Endodermal cell (in vitro differentiated cells): ENCODE data around the gene STUB1. TPM values are rescaled to one million over a fixed set of nuclear protein-coding genes. Genes with fewer than 3 reads are reported as not detected.
A peak's percentile ranks its signal among the peaks of the same experiment; 100 is the strongest.

Source experiments
- DNase-seq: peaks from one replicate; pipeline ENCODE4 v3.0.0-alpha.2; 2017
- H3K27ac ChIP-seq: 2 replicates; pipeline ENCODE4 v1.5.1; 2013; ENCODE audit warnings: mild to moderate bottlenecking, low read depth, low read length, moderate library complexity
- H3K27me3 ChIP-seq: 2 replicates; pipeline ENCODE4 v1.6.1; 2013; ENCODE audit warnings: mild to moderate bottlenecking, low read length, moderate library complexity; ENCODE audit not compliant: insufficient read depth, control insufficient read depth, poor library complexity, severe bottlenecking
- H3K36me3 ChIP-seq: 2 replicates; pipeline ENCODE4 v1.7.0; 2013; ENCODE audit warnings: mild to moderate bottlenecking, low read length, moderate library complexity; ENCODE audit not compliant: control insufficient read depth, insufficient read depth
- H3K4me1 ChIP-seq: one replicate; pipeline ENCODE4 v1.7.0; 2013; ENCODE audit warnings: low read length; ENCODE audit not compliant: control insufficient read depth, insufficient read depth
- H3K4me3 ChIP-seq: 2 replicates; pipeline ENCODE4 v1.5.1; 2013; ENCODE audit warnings: mild to moderate bottlenecking, low read length, moderate library complexity
- H3K9ac ChIP-seq: 2 replicates; pipeline ENCODE4 v1.6.1; 2013; ENCODE audit warnings: mild to moderate bottlenecking, low read length, moderate library complexity; ENCODE audit not compliant: poor library complexity, severe bottlenecking; ENCODE audit errors: extremely low read depth
- H3K9me3 ChIP-seq: 2 replicates; pipeline ENCODE4 v1.6.1; 2013; ENCODE audit warnings: mild to moderate bottlenecking, low read length, moderate library complexity; ENCODE audit not compliant: control insufficient read depth
- H3K27ac Mint-ChIP-seq: 2 replicates; pipeline ENCODE4 v1.8.0; 2020; ENCODE audit warnings: mixed read lengths
- H3K27me3 Mint-ChIP-seq: 2 replicates; pipeline ENCODE4 v1.8.0; 2021; ENCODE audit warnings: mild to moderate bottlenecking, mixed read lengths; ENCODE audit not compliant: insufficient read depth
- H3K36me3 Mint-ChIP-seq: 2 replicates; pipeline ENCODE4 v1.8.0; 2020; ENCODE audit warnings: low read depth, mixed read lengths
- H3K4me1 Mint-ChIP-seq: 2 replicates; pipeline ENCODE4 v1.8.0; 2020; ENCODE audit warnings: mixed read lengths
- H3K4me3 Mint-ChIP-seq: 2 replicates; pipeline ENCODE4 v1.8.0; 2020; ENCODE audit warnings: mild to moderate bottlenecking, moderate library complexity, mixed read lengths
- H3K9me3 Mint-ChIP-seq: 2 replicates; pipeline ENCODE4 v1.8.0; 2020; ENCODE audit warnings: mild to moderate bottlenecking, mixed read lengths
- WGBS, 2 experiments: methylation state at CpG; one replicate each; pipeline versions ENCODE4 v1.1.5 to v1.1.7; 2013; ENCODE audit warnings: missing lambda C conversion rate in 2 of 2, mixed read lengths in 1 of 2; ENCODE audit not compliant: insufficient coverage in 1 of 2, insufficient read length in 1 of 2; 5-methylcytosine and 5-hydroxymethylcytosine counted together
- total RNA-seq, 2 donors: library from RNA; stranded (reverse); fragmentation: NEBNext Ultra II Directional in 1 of 2; extraction: Animal tissue kit (Norgen Biotek cat#: 25700) in 1 of 2; gene quantifications; 2 replicates in 1 of 2; 3 replicates in 1 of 2; pipeline ENCODE4 v1.2.1, GENCODE V29; 2021
- TF ChIP-seq, protein P1 (sequence below): fragments of 200-600 bp; sonication (generic); conservative IDR thresholded peaks from 2 replicates; pipeline ENCODE4 v1.5.0; 2021; ENCODE audit warnings: antibody characterized with exemption, mild to moderate bottlenecking

Gene STUB1
- total RNA-seq, 2 donors from 2014 or later, result 105 to 124 TPM

DNA sequence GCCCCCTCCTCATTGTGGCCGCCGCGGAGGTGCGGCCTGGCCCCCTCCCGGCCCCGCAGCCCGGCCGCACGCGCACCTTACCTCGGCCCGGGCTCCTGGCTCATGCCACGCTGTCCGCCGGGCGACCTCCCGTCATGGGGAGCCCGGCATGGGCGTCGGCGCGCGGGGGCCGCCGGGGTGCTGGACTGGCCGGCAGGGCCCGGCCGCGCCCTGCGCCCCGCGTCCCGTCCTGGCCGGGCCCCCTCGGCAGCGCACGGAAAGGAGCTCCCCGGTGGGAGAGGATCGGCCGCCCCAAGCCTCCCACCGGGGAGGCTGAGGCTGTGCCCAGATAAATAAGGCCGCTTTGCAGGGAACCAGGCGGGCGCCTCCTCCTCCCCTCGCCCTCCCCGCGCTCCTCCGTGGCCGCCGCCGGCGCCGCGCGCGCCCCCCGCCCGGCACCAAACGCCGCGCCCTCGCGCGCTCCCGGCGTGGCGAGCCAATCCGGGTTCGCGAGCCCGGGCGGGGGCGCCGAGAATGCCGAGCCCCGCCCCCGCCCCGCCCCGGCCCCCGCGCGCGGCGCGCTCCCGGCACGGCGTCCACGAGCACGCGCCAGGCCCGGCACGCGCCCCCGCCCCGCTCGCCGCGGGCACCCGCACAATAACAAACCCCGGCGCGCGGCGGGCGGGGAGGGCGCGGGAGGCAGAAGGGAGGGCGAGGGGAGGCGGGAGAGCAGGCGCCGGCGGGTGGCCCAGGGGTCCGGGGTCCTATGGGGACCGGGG is 25.4 kb downstream of the STUB1 start, which contains the start of gene FBXL16:
TSS of gene FBXL16 (minus strand) at position 371 of the 758 bp plus-strand sequence. CDS start 8,396 bp downstream, outside the sequence.
- H3K27ac Mint-ChIP-seq, result no peak within 1 kb of the TSS
- Histone ChIP-seq H3K36me3 (no peaks in the 10 kb centered on the region), H3K9ac (no peak within 1 kb of the TSS), H3K4me3 (no peak within 1 kb of the TSS), H3K27me3 (peaks cover 92% of the 10 kb centered on the region), H3K4me1 (no peaks in the 10 kb centered on the region), H3K27ac (no peak within 1 kb of the TSS), H3K9me3 (no peaks in the 10 kb centered on the region)
- TF ChIP-seq, protein P1, sequence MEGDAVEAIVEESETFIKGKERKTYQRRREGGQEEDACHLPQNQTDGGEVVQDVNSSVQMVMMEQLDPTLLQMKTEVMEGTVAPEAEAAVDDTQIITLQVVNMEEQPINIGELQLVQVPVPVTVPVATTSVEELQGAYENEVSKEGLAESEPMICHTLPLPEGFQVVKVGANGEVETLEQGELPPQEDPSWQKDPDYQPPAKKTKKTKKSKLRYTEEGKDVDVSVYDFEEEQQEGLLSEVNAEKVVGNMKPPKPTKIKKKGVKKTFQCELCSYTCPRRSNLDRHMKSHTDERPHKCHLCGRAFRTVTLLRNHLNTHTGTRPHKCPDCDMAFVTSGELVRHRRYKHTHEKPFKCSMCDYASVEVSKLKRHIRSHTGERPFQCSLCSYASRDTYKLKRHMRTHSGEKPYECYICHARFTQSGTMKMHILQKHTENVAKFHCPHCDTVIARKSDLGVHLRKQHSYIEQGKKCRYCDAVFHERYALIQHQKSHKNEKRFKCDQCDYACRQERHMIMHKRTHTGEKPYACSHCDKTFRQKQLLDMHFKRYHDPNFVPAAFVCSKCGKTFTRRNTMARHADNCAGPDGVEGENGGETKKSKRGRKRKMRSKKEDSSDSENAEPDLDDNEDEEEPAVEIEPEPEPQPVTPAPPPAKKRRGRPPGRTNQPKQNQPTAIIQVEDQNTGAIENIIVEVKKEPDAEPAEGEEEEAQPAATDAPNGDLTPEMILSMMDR, result no peak
- H3K27me3 Mint-ChIP-seq, result peaks cover 88% of the 10 kb centered on the region
- no peaks in the 10 kb centered on the region for H3K9me3 Mint-ChIP-seq
- H3K4me1 Mint-ChIP-seq, result no peaks in the 10 kb centered on the region
- H3K4me3 Mint-ChIP-seq, result peak within 1 kb of the TSS; percentile 48
- no peaks in the 10 kb centered on the region for H3K36me3 Mint-ChIP-seq
- WGBS, 2 experiments, result 0 to 1% methylated on average over 17 to 102 of the region's 115 CpGs
- peak; percentile 68 for DNase-seq

DNA sequence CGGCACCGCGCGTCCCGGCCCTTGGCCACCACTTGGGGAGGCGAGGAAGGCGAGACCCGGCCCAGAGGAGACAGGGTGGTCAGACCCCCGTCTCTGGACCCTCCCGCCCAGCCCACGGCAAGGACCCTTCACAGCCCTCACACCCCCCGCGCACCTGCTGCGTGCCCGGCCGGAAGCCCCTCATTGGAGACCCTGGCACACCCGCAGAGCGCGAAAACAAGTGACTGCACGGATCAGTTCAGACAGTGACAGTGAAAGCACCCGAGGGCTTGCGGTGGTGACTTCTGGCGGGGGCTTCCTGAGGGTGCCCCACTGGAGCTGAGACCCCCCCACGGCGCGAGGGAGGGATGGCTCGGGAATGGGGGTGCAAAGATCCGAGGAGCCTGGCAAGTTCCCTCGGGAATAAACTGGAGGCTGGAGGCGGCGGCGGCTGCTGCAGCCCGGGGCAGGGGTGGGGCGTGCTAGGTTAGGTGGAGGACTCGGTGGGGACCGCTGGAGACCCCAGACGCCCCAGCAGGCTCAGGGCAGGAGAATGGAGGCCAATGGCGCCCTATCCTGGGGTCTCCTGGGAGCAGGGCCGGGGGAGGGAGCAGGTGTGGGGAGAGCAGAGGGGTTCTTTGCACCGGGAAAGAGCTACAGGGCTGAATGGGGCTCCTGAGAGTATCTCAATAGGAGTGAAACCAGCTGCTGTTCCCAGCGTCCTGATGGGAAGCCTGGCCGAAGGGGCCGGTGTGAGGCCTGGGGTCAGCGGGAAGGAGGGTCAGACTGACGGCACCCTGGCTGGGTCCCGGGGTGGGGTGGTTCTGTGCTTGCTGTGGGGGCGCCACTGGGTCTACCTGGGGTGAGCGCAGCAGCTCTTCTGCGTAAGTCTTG is 26.2 kb downstream of the STUB1 start:
- H3K9me3 ChIP-seq, result no peaks in the 10 kb centered on the region
- peak; percentile 70 for DNase-seq
- Mint-ChIP-seq H3K27me3 (peaks cover 84% of the 10 kb centered on the region), H3K4me1 (no peaks in the 10 kb centered on the region), H3K36me3 (no peaks in the 10 kb centered on the region), H3K4me3 (peak overlapping the region; percentile 48), H3K9me3 (no peaks in the 10 kb centered on the region), H3K27ac (no peak overlapping the region)
- no peak overlapping the region for H3K9ac ChIP-seq
- H3K4me3 ChIP-seq, result no peak overlapping the region
- H3K27ac ChIP-seq, result no peak overlapping the region
- TF ChIP-seq, protein P1, result no peak
- H3K27me3 ChIP-seq, result peaks cover 92% of the 10 kb centered on the region
- no peaks in the 10 kb centered on the region for H3K36me3 ChIP-seq
- no peaks in the 10 kb centered on the region for H3K4me1 ChIP-seq
- 8 to 12% methylated on average over 20 to 49 of the region's 49 CpGs for WGBS, 2 experiments

DNA sequence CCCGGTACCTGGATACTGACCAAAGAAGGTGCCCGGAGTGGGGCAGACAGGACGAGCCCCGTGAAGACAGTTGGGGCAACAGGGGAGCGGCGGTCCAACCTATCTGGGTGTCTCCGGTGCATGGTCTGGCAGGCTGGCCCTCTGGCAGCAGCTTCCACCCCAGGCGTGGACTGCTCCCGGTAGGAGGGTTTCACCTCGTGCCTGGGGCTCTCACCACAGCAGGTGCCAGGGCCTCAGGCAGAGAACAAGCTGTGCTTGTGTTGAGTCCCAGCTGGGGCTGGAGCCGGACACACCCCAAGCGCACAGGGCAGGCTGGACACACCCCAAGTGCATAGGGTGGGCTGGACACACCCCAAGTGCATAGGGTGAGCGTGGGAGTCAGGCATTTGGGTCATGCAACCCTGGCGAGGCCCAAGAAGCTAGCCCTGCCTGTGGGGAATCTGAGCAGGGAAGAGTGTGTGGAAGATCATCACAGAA is 26.9 kb downstream of the STUB1 start:
- TF ChIP-seq, protein P1, result no peak

More for the DNA sequence above, 26.9 kb downstream of the STUB1 start:
- WGBS, 2 experiments, result 39 to 49% methylated on average over 12 to 14 of the region's 14 CpGs
- Mint-ChIP-seq H3K27me3 (peaks cover 82% of the 10 kb centered on the region), H3K9me3 (no peaks in the 10 kb centered on the region), H3K4me1 (no peaks in the 10 kb centered on the region), H3K4me3 (peak overlapping the region; percentile 48), H3K27ac (no peak overlapping the region), H3K36me3 (no peaks in the 10 kb centered on the region)
- H3K4me1 ChIP-seq, result no peaks in the 10 kb centered on the region
- no peak for DNase-seq
- peaks cover 87% of the 10 kb centered on the region for H3K27me3 ChIP-seq
- H3K27ac ChIP-seq, result no peak overlapping the region
- no peak overlapping the region for H3K9ac ChIP-seq
- H3K36me3 ChIP-seq, result no peaks in the 10 kb centered on the region
- H3K4me3 ChIP-seq, result no peak overlapping the region
- H3K9me3 ChIP-seq, result no peaks in the 10 kb centered on the region
